ENCODE measurements around the gene TRIM28.

GRCh38 chr19:58568453-58569130 is 24.7 kb downstream of the TRIM28 start:
- TF ChIP-seq EZH2 (IDR thresholded peaks at IDR 0.05) (no peak), POLR2AphosphoS5 (IDR thresholded peaks at IDR 0.05; ENCODE audit: borderline replicate concordance, low read depth, low read length) (no peak), FOXP2 (optimal IDR thresholded peaks at IDR 0.05; ENCODE audit: control extremely low read depth, extremely low read length, insufficient read depth) (no peak)
